ENCODE data around the gene ZKSCAN2. TPM values are rescaled to one million over a fixed set of nuclear protein-coding genes. Genes with fewer than 3 reads are reported as not detected.

ZKSCAN2 gene
- total and polyA plus RNA-seq, 4 donors: 0.47 to 3.4 (median 1.7) TPM

- 82% methylated on average over 6 of the region's 6 CpGs for WGBS
- Histone ChIP-seq H3K36me3 (ENCODE audit: control insufficient read depth in 4 of 4, insufficient read depth in 3 of 4, low read depth in 1 of 4, low read length in 3 of 4) (no peaks in the 10 kb centered on the region), H3K27ac (ENCODE audit: low read depth in 1 of 2, low read length in 2 of 2) (no peak overlapping the region), H3K4me1 (ENCODE audit: control insufficient read depth in 4 of 4, insufficient read depth in 4 of 4, low read length in 3 of 4) (no peaks in the 10 kb centered on the region), H3K4me3 (ENCODE audit: low read depth in 1 of 3, low read length in 3 of 3) (no peak overlapping the region), H3K9ac (ENCODE audit: low read depth in 1 of 2, low read length in 2 of 2) (no peak overlapping the region), H3K27me3 (ENCODE audit: control insufficient read depth in 4 of 4, insufficient read depth in 4 of 4, low read length in 3 of 4) (no peaks in the 10 kb centered on the region), H3K9me3 (ENCODE audit: control insufficient read depth in 4 of 4, low read length in 3 of 4) (no peaks in the 10 kb centered on the region)
- TF ChIP-seq RAD21 (IDR thresholded peaks at IDR 0.05) (no peak), ZBTB33 (IDR thresholded peaks at IDR 0.05) (no peak), HNF4A (conservative IDR thresholded peaks at IDR 0.05) (no peak), TAF1 (conservative IDR thresholded peaks at IDR 0.05) (no peak), RXRA (IDR thresholded peaks at IDR 0.05) (no peak)
- DNase-seq (ENCODE audit: low spot score): no peak
Measured at GRCh38 chr16:25189305-25189704, 68.3 kb downstream of the ZKSCAN2 start.

GRCh38 chr16:25187491-25187795, 70.2 kb downstream of the ZKSCAN2 start:
- Histone ChIP-seq H3K4me3 (ENCODE audit: low read depth in 1 of 3, low read length in 3 of 3) (no peak overlapping the region), H3K27ac (ENCODE audit: low read depth in 1 of 2, low read length in 2 of 2) (no peak overlapping the region), H3K27me3 (ENCODE audit: control insufficient read depth in 4 of 4, insufficient read depth in 4 of 4, low read length in 3 of 4) (no peaks in the 10 kb centered on the region), H3K9ac (ENCODE audit: low read depth in 1 of 2, low read length in 2 of 2) (no peak overlapping the region), H3K4me1 (ENCODE audit: control insufficient read depth in 4 of 4, insufficient read depth in 4 of 4, low read length in 3 of 4) (no peaks in the 10 kb centered on the region), H3K9me3 (ENCODE audit: control insufficient read depth in 4 of 4, low read length in 3 of 4) (no peaks in the 10 kb centered on the region), H3K36me3 (ENCODE audit: control insufficient read depth in 4 of 4, insufficient read depth in 3 of 4, low read depth in 1 of 4, low read length in 3 of 4) (no peaks in the 10 kb centered on the region)
- no peak for DNase-seq (ENCODE audit: low spot score)
- no peak for TF ChIP-seq FOXA2 (IDR thresholded peaks at IDR 0.05)
- no peak for TF ChIP-seq YY1 (IDR thresholded peaks at IDR 0.05)
- no peak for TF ChIP-seq JUND (IDR thresholded peaks at IDR 0.05)
- TF ChIP-seq GABPA (IDR thresholded peaks at IDR 0.05 in 1 of 2, conservative IDR thresholded peaks at IDR 0.05 in 1 of 2): no peak
- no peak for TF ChIP-seq REST (IDR thresholded peaks at IDR 0.05)
- TF ChIP-seq SP1 (IDR thresholded peaks at IDR 0.05): no peak
- no peak for TF ChIP-seq ATF3 (IDR thresholded peaks at IDR 0.05)
- no peak for TF ChIP-seq TAF1 (conservative IDR thresholded peaks at IDR 0.05)
- no peak for TF ChIP-seq FOXA1 (IDR thresholded peaks at IDR 0.05)
- no peak for TF ChIP-seq CTCF (IDR thresholded peaks at IDR 0.05; ENCODE audit: low read depth, low read length, missing input control)
- 97% methylated on average over 3 of the region's 3 CpGs for WGBS

Other genes with a start within 250 kb of the ZKSCAN2 start
- gene ARHGAP17, start 242.5 kb downstream of the ZKSCAN2 start, total RNA-seq: 10 to 100 TPM; 21.0 to 21.9 TPM
- 10 to 100 TPM in 1 of 2 donors, 1 to 10 TPM in 1; 9.7 to 11.3 TPM for gene ARHGAP17, start 242.5 kb downstream of the ZKSCAN2 start, polyA plus RNA-seq
- 1 to 10 TPM; 4.8 to 8.2 TPM for gene LCMT1, start 146.1 kb downstream of the ZKSCAN2 start, total RNA-seq
- 1 to 10 TPM; 5.8 to 7.4 TPM for gene LCMT1, start 146.1 kb downstream of the ZKSCAN2 start, polyA plus RNA-seq
- under 1 TPM; 0.08 to 0.09 TPM for gene AQP8, start 40.9 kb downstream of the ZKSCAN2 start, total RNA-seq
- gene AQP8, start 40.9 kb downstream of the ZKSCAN2 start, polyA plus RNA-seq: not detected